Activated CD4-positive, alpha-beta memory T cell treated with anti-CD3 and anti-CD28 coated beads for 36 hours (primary cell): ENCODE measurements around the gene IQGAP2. TPM values are rescaled to one million over a fixed set of nuclear protein-coding genes. Genes with fewer than 3 reads are reported as not detected.

Experiments
- CTCF ChIA-PET: fragments of 350-600 bp; sonication (Branson Sonifier 250); formaldehyde crosslinking; loops from one replicate; lab custom pipeline; 2021; ENCODE audit warnings: antibody characterized with exemption, inconsistent platforms; lab: Charles Lee
- POLR2A ChIA-PET: fragments of 350-600 bp; sonication (Branson Sonifier 250); formaldehyde crosslinking; loops from one replicate; lab custom pipeline; 2021; ENCODE audit warnings: antibody characterized with exemption; lab: Charles Lee
- DNase-seq: peaks from one replicate; pipeline ENCODE4 v3.0.0-alpha.2; 2020
- H3K27ac Mint-ChIP-seq: one replicate; pipeline ENCODE4 v1.8.0; 2021; ENCODE audit warnings: mixed read lengths
- H3K27me3 Mint-ChIP-seq: one replicate; pipeline ENCODE4 v1.8.0; 2021; ENCODE audit warnings: mixed read lengths
- H3K36me3 Mint-ChIP-seq: one replicate; pipeline ENCODE4 v1.8.0; 2021; ENCODE audit warnings: mixed read lengths
- H3K4me1 Mint-ChIP-seq: one replicate; pipeline ENCODE4 v1.8.0; 2021; ENCODE audit warnings: low read depth, mixed read lengths
- H3K4me3 Mint-ChIP-seq: one replicate; pipeline ENCODE4 v1.8.0; 2021; ENCODE audit warnings: mild to moderate bottlenecking, mixed read lengths
- H3K9me3 Mint-ChIP-seq: one replicate; pipeline ENCODE4 v1.8.0; 2021; ENCODE audit warnings: mixed read lengths
- intact Hi-C: fragments of 100-400 bp; cut with micrococcal nuclease; formaldehyde crosslinking; loops from one replicate; pipeline ENCODE4 v1.15.1; 2023
- total RNA-seq, 2 experiments: library from RNA; stranded (reverse); gene quantifications; one replicate each; pipeline ENCODE4 v1.2.3, GENCODE V29; 2021

The IQGAP2 gene
- total RNA-seq, 2 experiments from 2014 or later: 92.7 to 93.0 TPM

GRCh38 chr5:76565009-76565408, 161.9 kb downstream of the IQGAP2 start:
- ChIA-PET POLR2A (interaction anchor here (1.0 kb wide), 1 partner anchor 18 kb away, joined by 4 read pairs; no protein-coding TSS in a partner anchor), CTCF (no interaction called here)
- intact Hi-C loops: no loop called here
- Mint-ChIP-seq H3K36me3 (peaks cover 28% of the 10 kb centered on the region), H3K4me3 (no peak overlapping the region), H3K27me3 (no peaks in the 10 kb centered on the region), H3K4me1 (peaks cover 44% of the 10 kb centered on the region), H3K27ac (no peak overlapping the region), H3K9me3 (no peaks in the 10 kb centered on the region)
- DNase-seq: no peak

DNA sequence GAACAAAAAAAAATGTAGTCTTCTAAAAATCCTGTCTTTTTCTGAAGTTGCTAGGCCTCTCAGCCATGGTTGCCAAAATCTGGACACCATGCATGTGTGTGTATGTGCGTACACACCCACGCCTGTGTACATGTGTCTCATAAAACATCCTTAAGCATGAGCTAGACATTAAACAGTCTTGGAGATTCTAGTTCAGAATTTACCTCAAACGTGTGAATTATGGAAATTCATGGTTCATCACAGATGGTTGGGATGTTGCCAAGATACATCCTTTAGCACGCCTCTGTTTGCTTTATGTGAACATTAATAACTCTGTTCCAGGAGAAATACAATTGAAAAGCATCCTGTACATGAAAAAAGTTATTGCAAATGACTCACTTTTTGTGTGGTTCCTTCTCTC, 167.1 kb downstream of the IQGAP2 start:
- H3K27ac Mint-ChIP-seq: no peak overlapping the region
- peaks cover 19% of the 10 kb centered on the region for H3K36me3 Mint-ChIP-seq
- intact Hi-C loops: no loop called here

GRCh38 chr5:76571559-76571958, 168.5 kb downstream of the IQGAP2 start:
- POLR2A ChIA-PET: no interaction called here

More for the DNA sequence above, 167.1 kb downstream of the IQGAP2 start:
- Mint-ChIP-seq H3K9me3 (no peaks in the 10 kb centered on the region), H3K4me1 (peaks cover 23% of the 10 kb centered on the region), H3K4me3 (no peak overlapping the region), H3K27me3 (no peaks in the 10 kb centered on the region)
- POLR2A ChIA-PET: no interaction called here
- CTCF ChIA-PET: interaction anchor here (1.2 kb wide), 1 partner anchor 13 kb away, joined by 4 read pairs; no protein-coding TSS in a partner anchor
- no peak for DNase-seq

DNA sequence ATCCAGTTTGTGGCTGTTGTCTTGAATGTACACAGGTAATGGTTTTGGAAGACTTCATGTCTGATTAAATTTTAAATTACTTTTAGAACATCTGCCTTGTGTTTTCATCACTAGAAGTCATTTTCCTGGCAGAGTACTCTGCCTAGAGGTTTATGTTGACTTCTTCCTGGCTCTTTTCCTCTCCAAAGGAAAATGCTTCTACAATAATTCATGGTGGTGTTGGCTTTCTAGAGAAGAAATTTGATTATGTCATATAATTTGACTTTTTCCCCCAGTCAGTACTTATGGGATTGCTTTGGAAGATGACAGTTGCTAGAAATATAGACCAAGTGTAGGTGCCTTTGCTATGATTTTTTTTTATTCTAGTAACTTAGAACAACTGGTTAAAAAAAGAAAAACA, 173.4 kb downstream of the IQGAP2 start:
- intact Hi-C loops: no loop called here
- no peak overlapping the region for H3K27ac Mint-ChIP-seq
- H3K4me3 Mint-ChIP-seq: no peak overlapping the region
- H3K36me3 Mint-ChIP-seq: peaks cover 6% of the 10 kb centered on the region
- H3K4me1 Mint-ChIP-seq: peaks cover 9% of the 10 kb centered on the region
- no peaks in the 10 kb centered on the region for H3K27me3 Mint-ChIP-seq
- POLR2A ChIA-PET: no interaction called here
- CTCF ChIA-PET: no interaction called here
- no peaks in the 10 kb centered on the region for H3K9me3 Mint-ChIP-seq
- no peak for DNase-seq

More at GRCh38 chr5:76571559-76571958, 168.5 kb downstream of the IQGAP2 start:
- Mint-ChIP-seq H3K4me1 (peaks cover 18% of the 10 kb centered on the region), H3K4me3 (no peak overlapping the region), H3K27me3 (no peaks in the 10 kb centered on the region), H3K36me3 (peaks cover 11% of the 10 kb centered on the region), H3K9me3 (no peaks in the 10 kb centered on the region), H3K27ac (no peak overlapping the region)
- DNase-seq: no peak
- intact Hi-C loops: no loop called here
- CTCF ChIA-PET: interaction anchor here (0.8 to 2.0 kb wide), 5 partner anchors 12 to 169 kb away, joined by 3 to 6 read pairs (median 3); no protein-coding TSS in a partner anchor

DNA sequence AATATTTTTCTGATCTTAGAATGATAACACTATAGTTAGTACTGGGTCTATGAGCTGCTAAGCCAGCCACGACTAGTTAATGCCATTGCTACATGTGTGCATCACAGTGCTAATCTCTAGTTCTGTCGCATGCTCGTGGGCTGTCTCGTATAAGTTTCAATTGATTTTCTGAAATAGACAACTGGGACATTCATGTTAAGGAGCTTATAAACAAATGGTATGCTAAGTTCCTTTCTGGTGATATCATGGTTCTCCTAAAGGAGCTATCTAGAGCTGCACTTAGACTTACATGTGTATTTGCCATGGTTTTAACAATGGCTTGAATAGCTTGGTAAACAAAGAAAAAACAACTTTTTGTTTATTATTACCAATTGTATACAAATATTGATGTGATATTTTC, 173.9 kb downstream of the IQGAP2 start:
- Mint-ChIP-seq H3K27ac (no peak overlapping the region), H3K4me3 (no peak overlapping the region), H3K4me1 (peaks cover 15% of the 10 kb centered on the region), H3K27me3 (no peaks in the 10 kb centered on the region), H3K36me3 (peaks cover 3% of the 10 kb centered on the region), H3K9me3 (no peaks in the 10 kb centered on the region)
- ChIA-PET POLR2A (no interaction called here), CTCF (no interaction called here)
- no peak for DNase-seq
- intact Hi-C loops: no loop called here

- H3K9me3 Mint-ChIP-seq: no peaks in the 10 kb centered on the region
- intact Hi-C loops: no loop called here
Observed at GRCh38 chr5:76579166-76579937, 176.3 kb downstream of the IQGAP2 start.

GRCh38 chr5:76580981-76581380, 177.9 kb downstream of the IQGAP2 start:
- H3K27me3 Mint-ChIP-seq: no peaks in the 10 kb centered on the region
- intact Hi-C loops: no loop called here
- H3K4me3 Mint-ChIP-seq: no peak overlapping the region
- no peak overlapping the region for H3K27ac Mint-ChIP-seq
- CTCF ChIA-PET: interaction anchor here (0.7 to 5.1 kb wide), 7 partner anchors 33 to 249 kb away, joined by 3 to 44 read pairs (median 9); partner anchors contain the start of gene IQGAP2
- H3K4me1 Mint-ChIP-seq: peaks cover 30% of the 10 kb centered on the region
- no peak for DNase-seq
- POLR2A ChIA-PET: interaction anchor here (0.8 kb wide), 1 partner anchor 34 kb away, joined by 3 read pairs; no protein-coding TSS in a partner anchor
- no peaks in the 10 kb centered on the region for H3K9me3 Mint-ChIP-seq
- H3K36me3 Mint-ChIP-seq: peaks cover 9% of the 10 kb centered on the region

More at GRCh38 chr5:76579166-76579937, 176.3 kb downstream of the IQGAP2 start:
- ChIA-PET CTCF (interaction anchor here (5.1 kb wide), 1 partner anchor 36 kb away, joined by 37 read pairs; no protein-coding TSS in a partner anchor), POLR2A (interaction anchor here (1.0 kb wide), 1 partner anchor 17 kb away, joined by 3 read pairs; no protein-coding TSS in a partner anchor)
- Mint-ChIP-seq H3K4me1 (peaks cover 30% of the 10 kb centered on the region), H3K36me3 (peaks cover 5% of the 10 kb centered on the region), H3K4me3 (no peak overlapping the region), H3K27ac (no peak overlapping the region), H3K27me3 (no peaks in the 10 kb centered on the region)
- DNase-seq: peak; percentile 23

DNA sequence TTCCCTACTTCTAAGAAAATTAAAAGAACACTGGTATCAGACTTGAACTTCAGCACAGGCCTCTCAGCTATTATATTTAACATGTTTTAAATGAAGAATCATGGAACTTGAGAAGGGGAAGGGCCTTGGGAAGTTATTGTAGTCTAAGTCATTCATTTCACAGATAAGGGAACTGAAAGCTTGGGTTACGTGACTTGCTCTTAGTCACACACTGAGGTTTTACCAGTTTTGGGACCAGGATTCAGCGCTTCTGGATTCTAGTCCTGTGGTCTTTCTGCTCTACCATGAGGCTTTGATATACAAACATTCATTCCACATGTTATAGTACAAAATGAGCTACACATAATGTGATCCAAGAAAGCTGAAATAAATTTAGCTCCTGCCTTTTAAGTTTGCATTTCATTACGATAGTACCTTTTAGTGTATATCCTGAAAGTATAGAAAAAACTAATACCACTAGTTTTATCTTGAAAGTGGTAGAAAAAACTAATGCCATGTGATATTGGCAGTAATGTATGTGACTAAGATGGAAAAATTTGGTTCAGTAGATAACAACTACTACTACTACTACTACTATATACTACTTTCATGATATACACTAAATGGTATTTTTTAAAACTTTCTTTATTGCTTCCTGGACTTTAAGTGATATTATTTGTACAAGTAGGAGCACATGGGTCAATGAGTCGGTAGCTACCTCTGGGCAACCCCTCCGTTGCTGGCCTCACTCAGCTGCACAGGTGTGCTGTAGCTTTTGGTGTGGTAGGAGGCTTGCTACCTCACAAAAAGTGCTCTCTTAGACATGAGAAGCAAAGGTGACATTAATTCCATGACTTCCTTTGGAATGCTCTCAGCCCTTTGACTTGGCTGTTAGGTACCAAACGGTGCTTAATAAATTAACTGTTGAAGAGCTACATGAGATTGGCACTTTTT, 179.4 kb downstream of the IQGAP2 start:
- H3K27me3 Mint-ChIP-seq: no peaks in the 10 kb centered on the region
- ChIA-PET CTCF (interaction anchor here (0.7 to 5.1 kb wide), 27 partner anchors 9 to 1942 kb away, joined by 3 to 44 read pairs (median 4); partner anchors contain the start of genes ENC1 and IQGAP2), POLR2A (interaction anchor here (0.7 to 2.4 kb wide), 8 partner anchors 12 to 315 kb away, joined by 3 to 27 read pairs (median 4); no protein-coding TSS in a partner anchor)
- peak overlapping the region; percentile 66 for H3K27ac Mint-ChIP-seq
- DNase-seq: peak; percentile 59
- intact Hi-C loops: loop anchor here (1.0 to 2.0 kb wide), 6 partner anchors 35 to 312 kb away; no protein-coding TSS in a partner anchor
- no peaks in the 10 kb centered on the region for H3K9me3 Mint-ChIP-seq
- H3K36me3 Mint-ChIP-seq: peaks cover 6% of the 10 kb centered on the region
- H3K4me3 Mint-ChIP-seq: no peak overlapping the region
- H3K4me1 Mint-ChIP-seq: peaks cover 27% of the 10 kb centered on the region

DNA sequence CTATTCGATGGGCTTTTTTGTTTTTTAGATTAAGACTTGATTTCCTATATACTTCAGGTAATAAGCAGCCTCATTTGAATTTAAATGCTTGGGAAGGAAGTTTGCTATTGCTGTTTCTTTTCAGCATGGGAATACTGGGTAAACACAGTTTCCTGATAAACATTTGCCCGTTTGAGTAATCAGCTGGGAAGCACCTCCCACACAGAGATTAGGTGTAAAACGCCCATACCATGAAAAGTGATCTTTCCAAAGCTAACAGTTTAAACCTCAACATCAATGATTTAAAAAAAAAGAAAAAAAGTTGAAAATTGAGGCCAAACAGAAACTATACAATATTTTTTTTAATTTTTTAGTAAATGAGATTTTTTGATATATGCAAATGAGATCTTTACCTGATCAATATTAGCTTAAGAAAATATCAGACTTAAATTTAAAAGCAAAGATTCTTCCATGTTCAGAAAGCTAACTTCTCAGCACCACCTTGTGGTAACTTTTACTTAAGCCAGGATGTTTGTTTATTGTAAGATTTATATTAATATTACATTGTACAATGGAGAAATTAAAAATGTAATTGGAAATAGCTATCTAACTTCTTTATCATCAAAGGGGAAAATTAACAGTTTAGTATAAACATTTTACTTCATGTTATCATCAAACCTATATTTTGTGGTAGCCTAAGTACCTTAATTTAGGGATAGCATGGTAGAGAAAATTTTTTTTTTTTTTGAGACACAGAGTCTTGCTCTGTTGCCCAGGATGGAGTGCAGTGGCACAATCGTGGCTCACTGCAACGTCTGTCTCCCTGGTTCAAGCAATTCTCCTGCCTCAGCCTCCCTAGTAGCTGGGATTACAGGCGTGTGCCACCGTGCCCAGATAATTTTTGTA, 180.3 kb downstream of the IQGAP2 start:
- peaks cover 6% of the 10 kb centered on the region for H3K36me3 Mint-ChIP-seq
- intact Hi-C loops: loop anchor here (2.0 kb wide), 1 partner anchor 245 kb away; no protein-coding TSS in a partner anchor
- DNase-seq: no peak
- H3K9me3 Mint-ChIP-seq: no peaks in the 10 kb centered on the region
- no peaks in the 10 kb centered on the region for H3K27me3 Mint-ChIP-seq
- CTCF ChIA-PET: interaction anchor here (0.7 to 5.1 kb wide), 26 partner anchors 8 to 1943 kb away, joined by 3 to 44 read pairs (median 4); partner anchors contain the start of genes ENC1 and IQGAP2
- H3K4me3 Mint-ChIP-seq: no peak overlapping the region
- H3K27ac Mint-ChIP-seq: no peak overlapping the region
- H3K4me1 Mint-ChIP-seq: peaks cover 27% of the 10 kb centered on the region
- POLR2A ChIA-PET: interaction anchor here (0.6 to 2.4 kb wide), 4 partner anchors 36 to 180 kb away, joined by 4 to 27 read pairs (median 10); no protein-coding TSS in a partner anchor

DNA sequence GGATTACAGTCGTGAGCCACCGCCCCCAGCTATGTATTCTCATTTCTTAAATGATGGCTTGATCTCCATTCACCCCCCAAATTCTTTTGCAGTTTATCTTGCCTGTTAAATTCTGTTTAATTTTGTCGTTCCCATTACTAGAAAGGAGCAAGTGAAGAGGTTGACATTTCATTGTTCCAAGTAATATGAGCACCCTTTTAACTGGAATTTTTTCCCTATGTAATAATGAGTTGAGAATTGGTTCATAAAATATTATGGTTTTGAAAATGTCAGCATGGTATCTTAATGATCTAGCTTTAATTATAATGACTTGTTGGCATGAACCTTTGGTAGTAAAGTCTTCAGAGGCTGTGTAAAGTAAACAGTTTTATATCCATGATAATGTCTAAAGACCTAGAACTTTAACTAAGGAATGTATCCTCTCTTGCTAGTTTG, 182.7 kb downstream of the IQGAP2 start:
- ChIA-PET CTCF (no interaction called here), POLR2A (no interaction called here)
- no peaks in the 10 kb centered on the region for H3K27me3 Mint-ChIP-seq
- no peak for DNase-seq
- H3K4me3 Mint-ChIP-seq: no peak overlapping the region
- H3K36me3 Mint-ChIP-seq: peaks cover 11% of the 10 kb centered on the region
- no peaks in the 10 kb centered on the region for H3K9me3 Mint-ChIP-seq
- intact Hi-C loops: no loop called here
- peaks cover 34% of the 10 kb centered on the region for H3K4me1 Mint-ChIP-seq
- H3K27ac Mint-ChIP-seq: no peak overlapping the region
